ENCODE results near the gene BICDL1. TPM values are rescaled to one million over a fixed set of nuclear protein-coding genes. Genes with fewer than 3 reads are reported as not detected.

BICDL1 gene
- total RNA-seq, 1 experiment from 2014 or later: 22.2 TPM

GRCh38 chr12:120090626-120091295 lies 101.7 kb downstream of the BICDL1 start:
- Histone ChIP-seq H3K9me3 (ENCODE audit: control insufficient read depth, insufficient read depth, low read depth, low read length) (no peaks in the 10 kb centered on the region), H3K4me3 (ENCODE audit: low read depth in 2 of 2, low read length in 2 of 2) (no peak overlapping the region), H3K4me1 (ENCODE audit: control insufficient read depth, insufficient read depth, low read length) (peaks cover 17% of the 10 kb centered on the region), H3K36me3 (ENCODE audit: control insufficient read depth, insufficient read depth, low read length) (no peaks in the 10 kb centered on the region), H3K27ac (ENCODE audit: low read length) (no peak overlapping the region), H3K27me3 (ENCODE audit: control insufficient read depth, insufficient read depth, low read length) (no peaks in the 10 kb centered on the region)
- TF ChIP-seq CTCF (IDR thresholded peaks at IDR 0.05) (no peak), SIN3A (IDR thresholded peaks at IDR 0.05; ENCODE audit: borderline replicate concordance, insufficient read depth, low read depth, low read length) (no peak), POLR2AphosphoS5 (IDR thresholded peaks at IDR 0.05; ENCODE audit: low read depth, low read length) (no peak)
- POLR2A ChIA-PET: no interaction called here
- DNase-seq (ENCODE audit: low read depth, low spot score) (no peak), ATAC-seq (no peak)
- CTCF ChIA-PET: no interaction called here
- intact Hi-C loops (cut with micrococcal nuclease; ENCODE audit: unreplicated experiment): no loop called here
- BruUV-seq (replicated peaks): no TSS peak
- in situ Hi-C loops (cut with HindIII; ENCODE audit: low pct_unique_long_range_greater_than_20kb, low sequenced_read_pairs): no loop called here

GRCh38 chr12:120091371-120092090 lies 102.5 kb downstream of the BICDL1 start:
- Histone ChIP-seq H3K4me1 (ENCODE audit: control insufficient read depth, insufficient read depth, low read length) (peaks cover 10% of the 10 kb centered on the region), H3K27ac (ENCODE audit: low read length) (no peak overlapping the region), H3K36me3 (ENCODE audit: control insufficient read depth, insufficient read depth, low read length) (no peaks in the 10 kb centered on the region), H3K4me3 (ENCODE audit: low read depth in 2 of 2, low read length in 2 of 2) (no peak overlapping the region), H3K27me3 (ENCODE audit: control insufficient read depth, insufficient read depth, low read length) (no peaks in the 10 kb centered on the region), H3K9me3 (ENCODE audit: control insufficient read depth, insufficient read depth, low read depth, low read length) (no peaks in the 10 kb centered on the region)
- DNase-seq (ENCODE audit: low read depth, low spot score): no peak
- no peak for ATAC-seq
- intact Hi-C loops (cut with micrococcal nuclease; ENCODE audit: unreplicated experiment): no loop called here
- TF ChIP-seq TCF7L2 (IDR thresholded peaks at IDR 0.05; ENCODE audit: low read depth, low read length) (no peak), POLR2AphosphoS5 (IDR thresholded peaks at IDR 0.05; ENCODE audit: low read depth, low read length) (no peak)
- ChIA-PET POLR2A (no interaction called here), CTCF (no interaction called here)
- in situ Hi-C loops (cut with HindIII; ENCODE audit: low pct_unique_long_range_greater_than_20kb, low sequenced_read_pairs): no loop called here
- BruUV-seq (replicated peaks): no TSS peak

GRCh38 chr12:120092551-120093335 lies 103.7 kb downstream of the BICDL1 start:
- Histone ChIP-seq H3K9me3 (ENCODE audit: control insufficient read depth, insufficient read depth, low read depth, low read length) (no peaks in the 10 kb centered on the region), H3K4me3 (ENCODE audit: low read depth in 2 of 2, low read length in 2 of 2) (no peak overlapping the region), H3K4me1 (ENCODE audit: control insufficient read depth, insufficient read depth, low read length) (peaks cover 5% of the 10 kb centered on the region), H3K27me3 (ENCODE audit: control insufficient read depth, insufficient read depth, low read length) (no peaks in the 10 kb centered on the region), H3K36me3 (ENCODE audit: control insufficient read depth, insufficient read depth, low read length) (no peaks in the 10 kb centered on the region), H3K27ac (ENCODE audit: low read length) (no peak overlapping the region)
- CTCF ChIA-PET: interaction anchor here (0.7 kb wide), 1 partner anchor 104 kb away, joined by 4 read pairs; no protein-coding TSS in a partner anchor
- no peak for TF ChIP-seq REST (IDR thresholded peaks at IDR 0.05; ENCODE audit: insufficient read depth in 1 of 2, low read depth in 2 of 2, low read length in 1 of 2)
- intact Hi-C loops (cut with micrococcal nuclease; ENCODE audit: unreplicated experiment) (no loop called here), in situ Hi-C loops (cut with HindIII; ENCODE audit: low pct_unique_long_range_greater_than_20kb, low sequenced_read_pairs) (no loop called here)
- DNase-seq (ENCODE audit: low read depth, low spot score) (no peak), ATAC-seq (no peak; the same call in 1 of the 2 replicates)
- no TSS peak for BruUV-seq (replicated peaks)
- POLR2A ChIA-PET: no interaction called here

Measured in Panc1 (cell line).